ENCODE data around the gene CNTN1.

CNTN1 gene

DNA sequence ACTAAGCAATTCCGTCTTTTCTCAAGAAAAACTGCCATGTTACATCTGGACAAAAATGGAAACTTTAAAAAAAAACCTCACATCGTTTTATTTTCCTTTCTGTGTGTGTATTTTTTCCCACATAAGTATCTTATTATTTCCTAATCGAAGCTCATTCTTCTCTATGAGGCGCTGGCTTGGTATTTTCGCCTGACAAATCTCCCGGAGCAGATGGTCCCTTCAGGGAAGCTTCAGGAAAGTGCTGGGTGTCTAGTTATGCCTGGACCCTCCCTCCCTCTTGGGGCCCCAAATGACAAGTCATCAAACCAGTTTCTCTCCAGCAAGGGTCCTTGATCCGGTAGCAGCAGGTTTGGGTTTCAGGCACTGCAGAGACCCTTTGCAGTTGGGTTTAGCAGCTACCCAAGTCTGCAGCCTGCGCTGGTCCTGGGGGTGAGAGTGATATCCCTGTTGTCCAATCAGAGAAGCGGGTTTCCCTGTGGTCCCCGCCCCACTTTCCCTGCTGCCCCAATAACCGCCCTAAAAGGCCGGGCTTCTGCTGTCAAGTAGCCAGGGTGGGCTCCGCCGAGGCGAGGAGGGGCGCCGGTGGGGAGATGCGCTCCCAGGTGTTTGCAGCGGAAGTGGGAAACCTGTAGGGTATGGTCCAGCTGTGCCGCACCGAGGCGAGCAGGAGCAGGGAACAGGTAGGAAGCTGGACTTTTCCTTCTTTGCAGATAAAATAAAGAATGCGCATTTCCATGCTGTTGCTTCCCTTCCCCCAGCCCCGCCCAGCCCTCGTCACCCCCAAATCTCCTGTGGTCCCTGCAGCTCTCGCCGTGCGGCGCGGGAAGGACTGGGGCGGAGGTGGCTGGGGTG lies at the start of gene CNTN1:
TSS of gene CNTN1 (plus strand) at position 527 of the 852 bp plus-strand sequence.
- peak; percentile 94 for DNase-seq (ENCODE audit: low spot score)

DNA sequence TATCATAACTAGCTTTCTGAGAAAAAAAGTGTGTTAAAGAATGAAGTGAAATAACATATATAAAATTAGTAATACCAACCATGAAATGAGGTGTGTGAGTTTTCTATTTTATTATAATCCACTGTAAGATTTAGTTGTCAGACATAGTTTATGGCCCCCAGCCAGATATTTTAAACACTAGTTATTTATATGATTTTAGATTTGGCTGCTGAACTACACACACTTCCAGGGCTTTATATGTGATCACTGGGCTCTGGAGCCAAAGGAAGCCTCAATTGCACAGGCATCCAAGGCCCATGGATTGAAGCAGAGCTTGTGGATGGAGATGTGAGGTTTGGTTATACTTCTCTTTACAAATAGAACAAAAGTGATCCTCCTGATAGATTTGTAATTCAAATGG lies 48.7 kb upstream of the CNTN1 start:
- no peak for DNase-seq (ENCODE audit: low spot score)

- DNase-seq (ENCODE audit: low spot score) = no peak
Measured at GRCh38 chr12:40643976-40644375, 48.3 kb upstream of the CNTN1 start.

GRCh38 chr12:40644708-40645107 lies 47.5 kb upstream of the CNTN1 start:
- no peak for DNase-seq (ENCODE audit: low spot score)

- DNase-seq (ENCODE audit: low spot score) = no peak
Measured at GRCh38 chr12:40645361-40645760, 46.9 kb upstream of the CNTN1 start.

DNA sequence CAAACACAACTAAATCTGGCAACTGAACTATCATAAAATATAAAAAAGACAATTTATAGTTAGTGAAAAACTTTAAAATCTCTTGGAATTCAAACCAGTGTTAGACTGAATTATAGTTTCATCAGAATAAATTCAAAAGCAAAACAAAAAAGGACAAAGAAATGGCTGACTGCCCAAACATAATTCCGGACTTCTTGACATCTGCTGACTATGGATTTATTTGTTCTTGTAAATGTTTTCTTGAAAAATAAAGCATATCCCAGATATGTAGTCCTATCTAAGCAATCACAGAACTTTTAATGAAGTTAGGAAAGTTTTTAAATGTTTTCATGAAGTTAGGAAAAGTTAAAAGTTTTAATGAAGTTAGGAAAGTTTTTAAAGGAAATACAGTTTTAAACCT lies 45.8 kb upstream of the CNTN1 start:
- no peak for DNase-seq (ENCODE audit: low spot score)

DNA sequence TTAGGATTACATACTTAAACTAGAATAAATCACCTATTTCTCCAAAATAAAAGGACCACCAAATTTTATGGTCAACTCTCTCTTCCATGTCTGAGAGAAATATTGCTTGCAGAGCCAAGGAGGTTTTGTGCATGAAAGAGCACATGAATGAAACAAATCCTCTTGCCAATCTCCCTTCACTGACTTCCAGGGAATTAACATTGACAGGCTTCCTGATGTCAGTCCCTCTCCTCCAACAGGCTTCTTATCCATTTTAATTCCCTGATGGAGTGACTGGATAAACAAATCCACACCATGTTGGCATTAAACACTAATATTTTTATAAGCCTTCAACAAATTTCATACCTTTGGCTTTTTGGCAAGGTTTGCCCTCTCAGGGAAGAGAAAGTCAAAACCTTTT lies 45.3 kb upstream of the CNTN1 start:
- no peak for DNase-seq (ENCODE audit: low spot score)

DNA sequence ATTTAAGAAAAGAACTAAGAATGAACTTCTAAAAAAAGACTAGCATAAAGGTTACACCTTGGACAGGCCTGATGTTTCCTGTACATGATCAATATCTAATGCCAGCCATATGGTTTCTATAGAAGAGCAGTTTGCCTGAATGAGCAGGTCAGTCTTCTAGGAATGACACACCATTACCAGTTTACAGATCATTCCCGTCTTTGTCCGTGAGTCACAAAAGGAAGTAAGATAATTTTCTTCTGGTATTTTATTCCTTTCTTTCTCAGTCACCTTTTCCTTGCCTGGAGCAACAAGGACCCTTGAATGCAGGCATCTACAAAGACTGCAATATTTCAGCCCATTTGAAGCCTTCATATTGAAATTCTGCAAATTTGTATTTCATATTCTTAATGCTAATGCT lies 44.6 kb upstream of the CNTN1 start:
- no peak for DNase-seq (ENCODE audit: low spot score)

- no peak for DNase-seq (ENCODE audit: low spot score)
Measured at GRCh38 chr12:40648519-40648918, 43.7 kb upstream of the CNTN1 start.

- DNase-seq (ENCODE audit: low spot score) = no peak
Measured at GRCh38 chr12:40650038-40650704, 42.1 kb upstream of the CNTN1 start.

GRCh38 chr12:40655451-40655850 lies 36.8 kb upstream of the CNTN1 start:
- DNase-seq (ENCODE audit: low spot score) = no peak

GRCh38 chr12:40662366-40662765 lies 29.9 kb upstream of the CNTN1 start:
- no peak for DNase-seq (ENCODE audit: low spot score)

- no peak for DNase-seq (ENCODE audit: low spot score)
Measured at GRCh38 chr12:40663781-40664180, 28.5 kb upstream of the CNTN1 start.

DNA sequence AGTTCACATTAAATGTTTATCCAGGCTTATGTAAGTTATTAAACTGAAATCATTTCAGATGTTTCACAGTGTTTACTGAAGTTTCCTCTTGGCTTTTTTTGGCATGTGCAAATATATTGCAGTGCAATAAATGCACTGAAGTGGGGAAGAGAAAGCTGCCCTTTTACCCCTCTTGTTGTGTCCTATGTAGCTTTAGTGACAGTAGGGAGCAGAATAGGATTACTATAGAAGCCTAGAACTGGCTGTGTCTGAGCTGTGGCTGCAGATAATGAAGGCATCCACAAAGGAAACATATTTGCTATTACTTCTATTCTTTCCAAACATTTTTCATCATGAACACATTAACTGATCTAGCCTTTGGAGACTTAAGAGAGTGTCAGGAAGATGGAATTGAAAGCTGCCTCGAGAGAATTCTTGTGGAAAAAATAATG lies 24.1 kb upstream of the CNTN1 start:
- DNase-seq (ENCODE audit: low spot score) = peak; percentile 4

- DNase-seq (ENCODE audit: low spot score) = no peak
Measured at GRCh38 chr12:40672741-40673271, 19.4 kb upstream of the CNTN1 start.

DNA sequence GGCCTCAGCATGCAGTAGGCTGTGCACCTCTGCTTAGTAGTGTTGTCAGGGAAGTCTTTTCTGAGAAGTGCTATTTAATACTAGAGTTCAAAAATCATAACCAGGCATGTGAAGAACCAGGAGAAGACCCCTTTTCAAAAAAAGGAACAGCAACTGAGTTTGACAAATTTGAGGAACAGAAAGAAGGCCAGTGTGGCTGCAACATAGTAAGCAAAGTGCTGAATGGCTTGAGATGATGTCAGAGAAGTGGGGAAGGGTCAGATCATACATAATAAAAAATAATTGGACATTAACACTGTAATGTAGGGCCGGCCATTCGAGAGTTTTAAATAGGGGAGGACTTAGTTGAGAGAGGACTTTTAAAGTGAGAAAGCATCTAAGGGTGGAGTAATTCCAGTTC lies 11.1 kb upstream of the CNTN1 start:
- DNase-seq (ENCODE audit: low spot score) = no peak

- no peak for DNase-seq (ENCODE audit: low spot score)
Measured at GRCh38 chr12:40684986-40685385, 7.3 kb upstream of the CNTN1 start.

- peak; percentile 31 for DNase-seq (ENCODE audit: low spot score)
Measured at GRCh38 chr12:40688085-40688725, 4.0 kb upstream of the CNTN1 start.

GRCh38 chr12:40689576-40689975 lies 2.7 kb upstream of the CNTN1 start:
- DNase-seq (ENCODE audit: low spot score) = no peak

GRCh38 chr12:40692765-40693206 lies 547 bp downstream of the CNTN1 start:
- DNase-seq (ENCODE audit: low spot score) = peak; percentile 11

DNA sequence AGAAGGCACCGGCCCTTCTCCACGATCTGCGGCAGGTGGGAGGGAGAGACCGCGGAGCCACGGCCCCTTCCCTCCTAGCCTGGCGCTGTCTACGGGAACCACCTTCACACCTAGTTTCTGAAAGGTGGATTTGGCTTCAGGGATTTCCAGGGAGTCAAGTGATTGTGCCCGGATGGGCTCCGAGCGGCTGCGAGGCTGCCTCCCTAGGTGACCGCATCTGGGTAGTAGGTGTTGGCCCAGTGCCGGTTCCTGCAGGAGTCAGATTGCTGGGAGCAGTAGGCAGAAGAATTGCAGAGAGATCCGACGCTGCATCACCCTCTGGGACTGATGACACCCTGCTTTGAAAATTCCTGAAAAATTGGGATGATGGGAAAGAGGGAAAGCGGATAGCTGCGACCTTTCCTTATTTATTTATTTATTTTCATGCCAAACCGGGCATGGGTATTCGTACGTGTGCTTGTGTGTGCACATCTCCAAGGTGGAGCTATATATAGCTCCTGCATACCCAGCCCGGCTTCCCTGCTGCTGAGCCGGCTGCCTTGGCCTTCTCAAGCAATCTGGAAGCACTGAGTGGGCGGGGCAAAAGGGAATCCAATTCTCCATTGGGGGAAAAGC lies 1.1 kb downstream of the CNTN1 start:
- peak; percentile 72 for DNase-seq (ENCODE audit: low spot score)

- DNase-seq (ENCODE audit: low spot score) = no peak
Measured at GRCh38 chr12:40697566-40698259, 5.5 kb downstream of the CNTN1 start.

All from Ammon's horn (tissue), 1 donor.